NCI-H69 (cell line): Measurements from ENCODE around the gene CZIB.
A peak's percentile ranks its signal among the peaks of the same experiment; 100 is the strongest.
"Not testable (repeated sequence)": the region's sequence is repeated elsewhere in the genome, so short reads cannot be mapped to it uniquely, and the experiment has no call there.

Experiments
- DNase-seq: peaks from one replicate; lab custom pipeline; 2025; lab: John Stamatoyannopoulos, UW

The CZIB gene

GRCh38 chr1:53188099-53188498, 32.3 kb downstream of the CZIB start:
- no peak for DNase-seq

- no peak for DNase-seq
These were observed 33.0 kb downstream of the CZIB start for GRCh38 chr1:53187401-53187800.

GRCh38 chr1:53186533-53186932, 33.9 kb downstream of the CZIB start:
- DNase-seq, result no peak

GRCh38 chr1:53185955-53186297, 34.5 kb downstream of the CZIB start:
- DNase-seq, result not testable (repeated sequence)

GRCh38 chr1:53183095-53183990, 37.1 kb downstream of the CZIB start:
- DNase-seq, result no peak

- DNase-seq, result no peak
These were observed 37.7 kb downstream of the CZIB start for GRCh38 chr1:53182716-53183094.

GRCh38 chr1:53182111-53182593, 38.3 kb downstream of the CZIB start:
- peak; percentile 78 for DNase-seq

GRCh38 chr1:53180951-53181350, 39.5 kb downstream of the CZIB start:
- no peak for DNase-seq

- no peak for DNase-seq
These were observed 40.2 kb downstream of the CZIB start for GRCh38 chr1:53180226-53180625.

- DNase-seq, result peak; percentile 76
These were observed 43.8 kb downstream of the CZIB start for GRCh38 chr1:53176452-53177208.

GRCh38 chr1:53174971-53175913, 45.2 kb downstream of the CZIB start:
- peak; percentile 30 for DNase-seq

- DNase-seq, result peak; percentile 93
These were observed 47.9 kb downstream of the CZIB start for GRCh38 chr1:53172426-53173128.

GRCh38 chr1:53166912-53167311, 53.5 kb downstream of the CZIB start:
- DNase-seq, result no peak

GRCh38 chr1:53166366-53166765, 54.1 kb downstream of the CZIB start:
- no peak for DNase-seq

GRCh38 chr1:53165408-53165961, 54.9 kb downstream of the CZIB start:
- no peak for DNase-seq
